NB4 (cell line): ENCODE measurements around the gene TMEM240.
"Not testable (repeated sequence)": the region's sequence is repeated elsewhere in the genome, so short reads cannot be mapped to it uniquely, and the experiment has no call there.

Experiments used
- CTCF ChIP-seq: IDR thresholded peaks from one replicate; pipeline ENCODE4 v1.5.1; 2012; ENCODE audit warnings: low read depth, low read length
- MAX ChIP-seq: IDR thresholded peaks from 2 replicates; pipeline ENCODE4 v1.6.1; 2011; ENCODE audit warnings: low read depth, low read length
- POLR2A ChIP-seq: IDR thresholded peaks from 2 replicates; pipeline ENCODE4 v1.6.1; 2011; ENCODE audit warnings: mild to moderate bottlenecking; ENCODE audit not compliant: insufficient read length; ENCODE audit errors: extremely low read depth

GRCh38 chr1:1556961-1557360 lies 16.5 kb upstream of the TMEM240 start:
- not testable (repeated sequence) for TF ChIP-seq MAX, CTCF, POLR2A
